ENCODE measurements around the gene TTLL1.

DNA sequence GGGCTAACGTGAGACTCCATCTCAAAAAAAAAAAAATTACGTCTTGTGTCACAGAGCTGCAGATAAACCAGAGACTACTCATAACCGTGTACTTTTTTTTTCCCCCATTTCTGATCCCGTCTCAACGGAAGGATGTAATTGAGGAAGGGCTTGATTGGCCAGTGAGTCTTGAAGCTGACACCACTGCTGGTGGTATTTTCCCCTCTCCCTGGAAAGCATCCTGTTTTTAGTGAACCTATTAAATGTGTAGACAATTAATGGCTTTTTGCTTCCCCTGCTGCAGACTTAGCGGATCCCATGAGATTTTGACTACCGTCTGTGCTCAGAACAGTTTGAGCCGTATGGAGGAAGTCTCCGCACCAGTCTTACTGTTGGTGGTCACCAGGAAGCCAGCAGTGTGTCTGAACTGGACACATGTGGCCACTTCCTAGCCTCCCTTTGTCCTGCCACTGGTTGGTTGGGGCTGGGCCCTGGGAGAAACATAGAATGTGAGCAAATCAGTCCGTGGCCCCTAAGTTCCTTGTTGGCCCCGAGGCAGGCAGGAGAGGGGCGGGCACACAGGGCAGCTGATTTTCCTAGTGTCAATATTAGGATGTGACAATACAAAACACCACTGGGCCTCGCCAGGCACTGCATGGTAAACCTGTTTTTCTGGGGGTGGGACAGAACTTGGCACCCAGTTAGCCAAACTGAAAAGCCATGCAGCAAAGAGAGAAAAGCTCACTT is 24.5 kb upstream of the TTLL1 start:
- TF ChIP-seq CTCF (IDR thresholded peaks at IDR 0.05) (no peak), POLR2A (IDR thresholded peaks at IDR 0.05) (no peak)

Measured in esophagus squamous epithelium (tissue), 4 donors.